Fibroblast of villous mesenchyme (primary cell): ENCODE data around the gene RBM39. TPM values are rescaled to one million over a fixed set of nuclear protein-coding genes. Genes with fewer than 3 reads are reported as not detected.
A peak's percentile ranks its signal among the peaks of the same experiment; 100 is the strongest.

Source experiments
- DNase-seq: peaks from one replicate; pipeline ENCODE4 v3.0.0-alpha.2; 2010; ENCODE audit warnings: low read depth
- H3K4me3 ChIP-seq: 2 replicates; pipeline ENCODE4 v1.5.1; 2011; ENCODE audit warnings: low read depth, mild to moderate bottlenecking, low read length
- total RNA-seq: library from RNA; depleted of rRNA; stranded (reverse); fragments of >200 nt; gene quantifications from 2 replicates; pipeline ENCODE4 v1.2.3, GENCODE V29; 2012
- TF ChIP-seq, protein P1 (sequence below): IDR thresholded peaks from 2 replicates; pipeline ENCODE4 v1.5.1; 2012; ENCODE audit warnings: low read depth, mild to moderate bottlenecking, low read length; ENCODE audit not compliant: insufficient read depth

Gene RBM39
- total RNA-seq, 1 donor = 372 TPM

DNA sequence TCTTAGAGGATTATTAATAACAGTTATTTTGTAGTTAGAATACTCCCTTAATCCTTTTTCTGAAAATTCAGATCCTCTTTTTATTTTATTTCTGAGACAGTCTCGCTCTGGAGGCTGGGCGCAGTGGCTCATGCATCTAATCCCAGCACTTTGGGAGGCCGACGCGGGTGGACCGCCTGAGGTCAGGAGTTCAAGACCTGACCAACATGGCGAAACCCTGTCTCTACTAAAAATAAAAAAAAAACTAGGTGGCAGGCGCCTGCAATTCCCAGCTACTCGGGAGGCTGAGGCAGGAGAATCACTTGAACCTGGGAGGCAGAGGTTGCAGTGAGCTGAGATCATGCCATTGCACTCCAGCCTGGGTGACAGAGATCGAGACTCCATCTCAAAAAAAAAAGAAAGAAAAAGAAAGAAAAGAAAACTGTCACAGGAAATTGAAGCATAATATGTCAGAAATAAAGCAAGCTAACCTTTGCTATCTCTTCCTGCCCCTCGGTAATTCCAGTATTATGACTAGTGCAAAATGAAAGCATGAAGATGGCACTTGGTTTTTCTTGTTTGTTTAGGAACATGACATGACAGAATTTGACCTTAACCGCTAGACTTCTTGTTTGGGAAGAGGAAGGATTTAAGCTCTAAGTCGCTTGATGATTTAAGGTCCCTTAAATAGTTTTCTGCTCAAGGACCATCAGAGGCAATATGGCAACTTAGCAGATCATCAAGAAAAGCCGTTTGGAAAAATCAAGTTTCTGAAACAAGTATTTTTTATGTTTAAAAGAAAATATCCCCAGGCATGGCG is 1.8 kb upstream of the RBM39 start:
- peak overlapping the region; percentile 32 for H3K4me3 ChIP-seq
- TF ChIP-seq, protein P1, sequence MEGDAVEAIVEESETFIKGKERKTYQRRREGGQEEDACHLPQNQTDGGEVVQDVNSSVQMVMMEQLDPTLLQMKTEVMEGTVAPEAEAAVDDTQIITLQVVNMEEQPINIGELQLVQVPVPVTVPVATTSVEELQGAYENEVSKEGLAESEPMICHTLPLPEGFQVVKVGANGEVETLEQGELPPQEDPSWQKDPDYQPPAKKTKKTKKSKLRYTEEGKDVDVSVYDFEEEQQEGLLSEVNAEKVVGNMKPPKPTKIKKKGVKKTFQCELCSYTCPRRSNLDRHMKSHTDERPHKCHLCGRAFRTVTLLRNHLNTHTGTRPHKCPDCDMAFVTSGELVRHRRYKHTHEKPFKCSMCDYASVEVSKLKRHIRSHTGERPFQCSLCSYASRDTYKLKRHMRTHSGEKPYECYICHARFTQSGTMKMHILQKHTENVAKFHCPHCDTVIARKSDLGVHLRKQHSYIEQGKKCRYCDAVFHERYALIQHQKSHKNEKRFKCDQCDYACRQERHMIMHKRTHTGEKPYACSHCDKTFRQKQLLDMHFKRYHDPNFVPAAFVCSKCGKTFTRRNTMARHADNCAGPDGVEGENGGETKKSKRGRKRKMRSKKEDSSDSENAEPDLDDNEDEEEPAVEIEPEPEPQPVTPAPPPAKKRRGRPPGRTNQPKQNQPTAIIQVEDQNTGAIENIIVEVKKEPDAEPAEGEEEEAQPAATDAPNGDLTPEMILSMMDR = no peak
- peak; percentile 63 for DNase-seq

DNA sequence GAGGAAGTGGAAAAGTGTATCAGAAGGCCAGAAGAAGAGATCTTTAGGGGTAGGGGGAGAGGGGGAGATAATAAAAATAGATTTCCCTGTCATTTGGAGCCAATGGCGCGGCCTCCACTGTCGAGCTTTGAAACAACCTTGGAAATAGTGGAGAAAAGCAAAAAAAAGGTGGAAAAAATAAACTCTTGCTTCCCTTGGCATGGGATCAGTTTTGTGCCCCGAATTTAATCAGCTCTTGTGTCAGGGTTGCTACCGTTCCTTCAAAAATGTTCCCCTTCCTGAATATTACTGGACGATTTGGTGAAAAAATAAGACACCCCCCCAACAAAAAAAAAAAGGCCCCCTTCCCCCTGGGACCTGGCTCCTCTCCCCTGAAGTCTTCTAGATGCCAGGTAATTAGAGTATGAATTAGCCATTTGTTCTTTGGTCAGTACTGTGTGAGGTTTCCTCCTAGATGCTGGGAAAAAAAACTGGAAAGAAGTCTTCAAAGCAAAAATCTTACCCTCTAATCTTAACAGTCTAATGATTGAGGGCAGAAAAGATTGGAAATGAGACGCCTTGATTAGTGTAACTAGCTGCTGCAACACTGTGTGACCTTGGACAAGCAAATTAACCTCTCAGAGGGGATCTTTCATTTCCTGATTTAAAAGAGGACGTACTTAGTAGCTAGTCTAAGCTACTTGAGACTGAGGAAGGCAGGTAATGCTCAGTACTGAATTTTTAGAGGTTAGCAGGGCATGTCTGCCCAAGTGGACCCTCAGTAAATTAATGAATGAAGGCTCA is 872 bp upstream of the RBM39 start:
- TF ChIP-seq, protein P1 = no peak
- DNase-seq = peak; percentile 57

DNA sequence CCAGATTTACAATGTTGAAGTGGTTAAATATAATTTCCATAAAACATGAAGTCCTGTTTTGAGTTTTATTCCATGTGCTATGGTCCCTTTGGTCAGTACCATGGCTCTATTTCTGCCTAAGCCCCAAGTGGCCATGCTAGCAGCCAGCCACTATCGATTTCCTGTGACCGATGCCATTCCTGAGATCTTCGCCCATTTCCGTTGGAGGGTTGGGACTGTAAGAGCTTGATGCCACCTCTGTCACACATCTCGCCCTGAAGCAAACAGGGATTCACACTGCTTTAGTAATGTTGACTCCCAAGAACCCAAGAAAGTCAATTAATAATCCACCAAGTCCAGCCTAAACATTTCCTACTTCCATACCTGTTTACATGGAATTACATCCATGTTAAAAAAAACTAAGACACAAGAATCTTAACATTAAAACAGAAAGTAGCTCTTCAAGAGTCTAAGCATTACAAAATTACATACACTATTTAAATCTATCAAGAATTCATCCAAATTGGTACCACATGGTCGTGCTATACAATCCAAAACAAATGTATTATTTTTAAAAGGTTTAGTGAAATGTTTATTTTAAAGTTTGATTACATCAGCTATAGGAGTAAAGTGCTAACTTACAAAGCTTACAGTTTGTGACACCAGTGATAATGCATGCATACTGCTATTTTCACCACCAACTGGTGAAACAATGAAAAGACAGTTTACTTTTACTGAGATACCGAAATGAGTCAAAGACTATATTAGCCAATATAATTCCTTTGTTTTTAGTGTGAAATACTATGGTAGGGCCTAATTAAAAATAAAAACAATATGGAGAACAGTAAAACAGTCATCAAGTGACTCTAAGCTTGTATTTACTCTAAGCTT is 2.5 kb downstream of the RBM39 start:
- peak overlapping the region; percentile 97 for H3K4me3 ChIP-seq
- DNase-seq = peak; percentile 35
- TF ChIP-seq, protein P1 = peak; percentile 27

More for the DNA sequence above, 872 bp upstream of the RBM39 start:
- H3K4me3 ChIP-seq = peak overlapping the region; percentile 77

DNA sequence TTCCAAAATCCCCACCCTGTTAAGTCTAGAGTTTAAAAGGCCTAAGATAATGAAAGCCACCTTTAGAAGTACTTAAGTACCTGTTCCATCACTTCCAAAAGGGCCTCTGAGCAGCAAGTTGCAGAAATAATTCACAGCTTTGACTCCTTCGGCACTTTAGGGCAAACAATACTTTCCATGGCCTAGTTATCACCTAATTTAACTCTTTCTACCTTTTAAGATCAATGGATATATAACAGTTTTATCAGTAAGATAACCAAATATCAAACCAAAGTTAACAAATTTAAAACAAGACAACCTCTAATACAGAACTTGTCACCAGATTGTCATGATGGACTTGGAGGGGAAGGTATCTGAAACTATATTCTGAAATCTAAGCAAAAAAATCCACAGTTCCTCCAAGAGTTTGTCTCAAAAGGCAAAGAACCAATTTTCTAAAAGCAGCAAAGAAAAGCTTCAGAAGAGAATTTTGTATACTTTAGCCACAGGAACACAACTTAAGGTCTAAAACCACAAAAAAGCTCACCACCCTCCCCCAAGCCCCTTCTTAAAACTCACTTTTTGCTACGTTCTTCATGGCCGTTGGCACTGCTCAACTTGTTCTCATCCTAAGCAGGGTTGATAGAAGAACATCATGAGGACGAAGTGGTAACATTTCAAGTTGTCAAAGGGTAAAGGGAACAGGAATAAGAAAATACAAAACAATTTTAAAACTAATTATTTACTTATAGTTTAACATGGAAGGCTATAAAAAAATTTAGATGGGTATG is 3.5 kb downstream of the RBM39 start:
- DNase-seq = no peak
- H3K4me3 ChIP-seq = peak overlapping the region; percentile 27
- TF ChIP-seq, protein P1 = no peak

DNA sequence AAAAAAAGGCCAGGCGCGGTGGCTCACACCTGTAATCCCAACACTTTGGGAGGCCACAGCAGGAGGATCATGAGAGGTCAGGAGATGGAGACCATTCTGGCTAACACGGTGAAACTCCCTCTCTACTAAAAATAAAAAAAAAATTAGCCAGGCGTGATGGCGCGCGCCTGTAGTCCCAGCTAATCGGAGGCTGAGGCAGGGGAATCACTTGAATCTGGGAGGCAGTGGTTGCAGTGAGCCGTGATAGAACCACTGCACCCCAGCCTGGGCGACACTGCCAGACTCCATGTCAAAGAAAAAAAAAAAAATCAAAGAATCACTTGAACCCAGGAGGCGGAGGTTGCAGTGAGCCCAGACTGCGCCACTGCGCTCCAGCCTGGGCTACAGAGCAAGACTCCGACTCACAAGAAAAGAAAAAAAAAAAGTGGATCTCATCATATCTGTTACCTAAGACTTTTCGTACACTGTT is 4.2 kb downstream of the RBM39 start:
- DNase-seq = no peak
- H3K4me3 ChIP-seq = no peak overlapping the region
- TF ChIP-seq, protein P1 = no peak
